ENCODE data around the gene LRFN5. TPM values are rescaled to one million over a fixed set of nuclear protein-coding genes. Genes with fewer than 3 reads are reported as not detected.
A peak's percentile ranks its signal among the peaks of the same experiment; 100 is the strongest.
"Not testable (repeated sequence)": the region's sequence is repeated elsewhere in the genome, so short reads cannot be mapped to it uniquely, and the experiment has no call there.

LRFN5 gene
- 6.9 TPM for polyA plus RNA-seq (2013, experiment 1 of 2)
- 5.5 TPM for polyA plus RNA-seq (2013, experiment 2 of 2)

GRCh38 chr14:41606532-41607303 lies at the start of gene LRFN5:
Gene LRFN5, plus strand, starts transcription at chr14:41606876.
- H3K4me1 ChIP-seq (ENCODE audit: insufficient read depth, low read length): peaks cover 17% of the 10 kb centered on the region
- under 1% methylated on average over 74 of the region's 76 CpGs for WGBS
- no peaks in the 10 kb centered on the region for H3K36me3 ChIP-seq (ENCODE audit: insufficient read depth, low read length)
- H3K9me3 ChIP-seq (ENCODE audit: insufficient read depth, low read depth, low read length): no peaks in the 10 kb centered on the region
- peak within 1 kb of the TSS; percentile 71 for H3K4me3 ChIP-seq (ENCODE audit: low read length)
- H3K27me3 ChIP-seq (ENCODE audit: insufficient read depth, low read length): peaks cover 85% of the 10 kb centered on the region
- H3K9ac ChIP-seq (ENCODE audit: low read depth, low read length): peak within 1 kb of the TSS; percentile 42
- no peak within 1 kb of the TSS for H3K27ac ChIP-seq (ENCODE audit: low read depth, low read length)

GRCh38 chr14:41558490-41558889 lies 48.2 kb upstream of the LRFN5 start:
- no peak overlapping the region for H3K27ac ChIP-seq (ENCODE audit: low read depth, low read length)

DNA sequence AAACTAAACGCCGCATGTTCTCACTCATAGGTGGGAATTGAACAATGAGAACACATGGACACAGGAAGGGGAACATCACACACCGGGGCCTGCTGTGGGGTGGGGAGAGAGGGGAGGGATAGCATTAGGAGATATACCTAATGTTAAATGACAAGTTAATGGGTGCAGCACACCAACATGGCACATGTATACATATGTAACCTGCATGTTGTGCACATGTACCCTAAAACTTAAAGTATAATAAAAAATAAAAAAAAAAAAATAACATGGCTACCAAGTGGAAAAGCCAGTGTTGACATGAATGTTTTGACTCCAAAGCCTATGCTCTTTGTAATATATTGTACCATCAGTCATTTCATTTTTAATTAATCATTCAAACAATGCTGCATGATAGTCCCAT lies 39.8 kb upstream of the LRFN5 start:
- H3K4me3 ChIP-seq (ENCODE audit: low read length); H3K27ac ChIP-seq (ENCODE audit: low read depth, low read length); H3K27me3 ChIP-seq (ENCODE audit: insufficient read depth, low read length); H3K36me3 ChIP-seq (ENCODE audit: insufficient read depth, low read length); H3K9ac ChIP-seq (ENCODE audit: low read depth, low read length); H3K9me3 ChIP-seq (ENCODE audit: insufficient read depth, low read depth, low read length): not testable (repeated sequence)
- H3K4me1 ChIP-seq (ENCODE audit: insufficient read depth, low read length): peaks cover 13% of the 10 kb centered on the region
- WGBS: 93% methylated on average over 3 of the region's 3 CpGs

More at GRCh38 chr14:41558490-41558889, 48.2 kb upstream of the LRFN5 start:
- Histone ChIP-seq H3K4me3 (ENCODE audit: low read length) (no peak overlapping the region), H3K9me3 (ENCODE audit: insufficient read depth, low read depth, low read length) (no peaks in the 10 kb centered on the region), H3K36me3 (ENCODE audit: insufficient read depth, low read length) (no peaks in the 10 kb centered on the region), H3K9ac (ENCODE audit: low read depth, low read length) (no peak overlapping the region), H3K27me3 (ENCODE audit: insufficient read depth, low read length) (no peaks in the 10 kb centered on the region), H3K4me1 (ENCODE audit: insufficient read depth, low read length) (no peaks in the 10 kb centered on the region; the same call in 1 of the 2 replicates)

DNA sequence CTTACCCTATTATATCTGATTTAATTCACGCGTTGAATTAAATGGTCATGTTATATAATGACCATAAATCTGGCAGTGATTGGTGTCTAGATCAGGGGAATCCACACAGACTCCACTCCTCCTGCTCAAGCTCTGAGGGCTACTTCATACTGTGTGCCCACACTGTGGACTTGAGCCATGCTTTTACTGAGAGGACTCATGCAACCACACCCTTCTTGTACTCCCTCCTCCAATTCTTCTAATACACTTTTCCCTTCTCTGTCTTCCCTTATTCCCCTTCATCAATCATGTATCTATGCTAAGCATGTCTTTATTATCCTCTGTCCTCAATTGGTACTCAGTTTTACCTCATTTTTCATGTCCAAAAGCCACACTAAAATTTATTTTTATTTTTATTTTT lies 37.7 kb upstream of the LRFN5 start:
- Histone ChIP-seq H3K4me1 (ENCODE audit: insufficient read depth, low read length) (peaks cover 13% of the 10 kb centered on the region), H3K36me3 (ENCODE audit: insufficient read depth, low read length) (no peaks in the 10 kb centered on the region), H3K27me3 (ENCODE audit: insufficient read depth, low read length) (no peaks in the 10 kb centered on the region), H3K27ac (ENCODE audit: low read depth, low read length) (no peak overlapping the region), H3K9me3 (ENCODE audit: insufficient read depth, low read depth, low read length) (0 out of 2 replicates have a peak, but pooled peaks cover 6% of the 10 kb centered on the region), H3K9ac (ENCODE audit: low read depth, low read length) (no peak overlapping the region), H3K4me3 (ENCODE audit: low read length) (no peak overlapping the region)
- WGBS: no CpG with 5 or more reads among the region's 2 CpGs

DNA sequence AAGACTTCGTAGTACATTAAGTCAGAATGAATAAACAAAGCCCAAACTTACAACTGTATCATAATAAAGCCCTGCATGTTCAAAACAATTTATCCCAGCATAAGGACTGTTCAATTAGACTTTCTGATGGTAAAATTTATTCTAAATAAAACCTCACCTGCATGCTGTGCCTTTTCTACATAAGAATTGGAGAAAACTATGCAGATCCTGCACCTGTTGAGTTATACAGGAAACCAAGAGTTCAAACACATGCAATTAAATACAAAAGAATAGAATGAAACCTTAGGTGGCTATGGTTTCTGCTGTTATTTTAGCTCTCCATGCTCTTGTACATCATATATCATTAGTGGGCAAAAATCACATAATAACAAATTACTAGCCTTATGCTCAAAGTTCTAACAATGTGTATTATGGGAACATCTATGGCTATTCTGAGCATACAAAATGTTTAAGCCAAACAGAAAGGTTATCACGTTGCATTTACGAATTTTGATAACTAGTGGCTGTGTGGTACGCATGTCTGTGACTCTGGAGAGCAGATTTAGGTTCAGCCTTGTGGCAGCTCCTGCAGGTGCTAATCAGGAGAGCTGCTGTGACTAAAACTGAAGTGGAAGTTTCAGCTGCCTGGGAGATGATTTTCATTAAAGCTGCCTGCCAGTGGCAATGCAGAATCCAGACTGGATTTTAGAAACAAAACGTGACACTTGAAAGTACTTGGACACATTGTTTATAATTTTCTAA lies 36.1 kb upstream of the LRFN5 start:
- Histone ChIP-seq H3K36me3 (ENCODE audit: insufficient read depth, low read length) (no peaks in the 10 kb centered on the region), H3K9me3 (ENCODE audit: insufficient read depth, low read depth, low read length) (0 out of 2 replicates have a peak, but pooled peaks cover 6% of the 10 kb centered on the region), H3K9ac (ENCODE audit: low read depth, low read length) (no peak overlapping the region), H3K27me3 (ENCODE audit: insufficient read depth, low read length) (no peaks in the 10 kb centered on the region), H3K27ac (ENCODE audit: low read depth, low read length) (peak overlapping the region; percentile 69; the same call in 1 of the 2 replicates), H3K4me3 (ENCODE audit: low read length) (no peak overlapping the region), H3K4me1 (ENCODE audit: insufficient read depth, low read length) (peaks cover 13% of the 10 kb centered on the region)
- 79% methylated on average over 5 of the region's 5 CpGs for WGBS

DNA sequence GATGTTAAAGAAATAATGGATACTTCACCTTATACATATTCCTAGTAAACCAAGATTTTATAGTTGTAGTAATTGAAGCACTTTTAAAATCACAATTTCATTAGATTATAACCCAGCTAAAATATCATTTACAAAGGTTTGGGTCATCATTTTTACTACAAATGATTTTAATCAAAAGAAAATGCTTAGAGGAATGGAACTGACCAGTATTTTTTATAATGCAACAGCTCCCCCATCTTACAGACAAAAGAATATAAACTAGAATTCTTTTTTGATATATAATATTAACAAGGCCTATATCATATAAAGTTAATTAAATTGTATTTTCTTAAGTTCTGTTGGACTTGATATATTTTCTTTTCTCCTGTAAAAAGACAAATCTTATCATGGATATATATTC lies 20.4 kb upstream of the LRFN5 start:
- no peaks in the 10 kb centered on the region for H3K27me3 ChIP-seq (ENCODE audit: insufficient read depth, low read length)
- no peaks in the 10 kb centered on the region for H3K4me1 ChIP-seq (ENCODE audit: insufficient read depth, low read length)
- H3K9ac ChIP-seq (ENCODE audit: low read depth, low read length): no peak overlapping the region
- H3K27ac ChIP-seq (ENCODE audit: low read depth, low read length): no peak overlapping the region
- no peaks in the 10 kb centered on the region for H3K36me3 ChIP-seq (ENCODE audit: insufficient read depth, low read length)
- no peak overlapping the region for H3K4me3 ChIP-seq (ENCODE audit: low read length)
- no peaks in the 10 kb centered on the region for H3K9me3 ChIP-seq (ENCODE audit: insufficient read depth, low read depth, low read length)

DNA sequence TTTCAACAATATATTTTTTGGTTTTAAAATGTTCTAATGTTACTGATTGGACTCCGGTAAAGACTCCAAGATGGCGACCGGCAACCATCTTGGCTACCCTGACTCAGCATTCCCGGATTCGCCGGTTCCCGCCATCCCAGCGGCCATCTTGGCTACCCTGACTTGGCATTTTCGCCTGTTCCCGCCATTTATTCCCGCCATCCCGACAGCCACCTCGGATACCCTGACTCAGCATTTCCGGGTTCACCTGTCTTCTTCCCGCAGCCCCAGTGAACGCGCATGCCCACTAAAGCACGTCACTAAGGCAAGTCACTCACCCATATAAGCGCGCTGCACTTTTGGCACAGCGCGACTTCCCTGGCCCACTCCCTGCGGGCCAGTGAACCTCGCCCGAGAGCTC lies 9.0 kb upstream of the LRFN5 start:
- H3K4me3 ChIP-seq (ENCODE audit: low read length): no peak overlapping the region
- H3K9me3 ChIP-seq (ENCODE audit: insufficient read depth, low read depth, low read length): no peaks in the 10 kb centered on the region
- peaks cover 1% of the 10 kb centered on the region; the same call in 1 of the 2 replicates for H3K27me3 ChIP-seq (ENCODE audit: insufficient read depth, low read length)
- 95% methylated on average over 24 of the region's 25 CpGs for WGBS
- no peaks in the 10 kb centered on the region for H3K36me3 ChIP-seq (ENCODE audit: insufficient read depth, low read length)
- no peak overlapping the region for H3K27ac ChIP-seq (ENCODE audit: low read depth, low read length)
- peaks cover 25% of the 10 kb centered on the region for H3K4me1 ChIP-seq (ENCODE audit: insufficient read depth, low read length)
- H3K9ac ChIP-seq (ENCODE audit: low read depth, low read length): no peak overlapping the region

DNA sequence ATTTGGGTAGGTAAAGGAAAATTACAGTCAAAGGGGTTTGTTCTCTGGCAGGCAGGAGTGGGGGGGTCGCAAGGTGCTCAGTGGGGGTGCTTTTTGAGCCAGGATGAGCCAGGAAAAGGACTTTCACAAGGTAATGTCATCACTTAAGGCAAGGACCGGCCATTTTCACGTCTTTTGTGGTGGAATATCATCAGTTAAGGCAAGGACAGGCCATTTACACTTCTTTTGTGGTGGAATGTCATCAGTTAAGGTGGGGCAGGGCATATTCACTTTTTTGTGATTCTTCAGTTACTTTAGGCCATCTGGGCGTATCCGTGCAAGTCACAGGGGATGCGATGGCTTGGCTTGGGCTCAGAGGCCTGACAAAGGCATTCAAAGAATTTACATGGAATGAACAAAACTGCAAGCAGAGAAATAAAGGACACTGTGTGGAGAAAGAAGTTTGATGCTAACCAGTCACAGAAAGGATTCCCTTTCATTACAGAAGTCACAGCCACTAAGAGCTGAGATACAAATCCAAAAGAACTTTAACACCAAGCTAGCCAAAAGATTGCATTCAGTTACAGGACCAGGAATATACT lies 6.8 kb upstream of the LRFN5 start:
- WGBS: 10% methylated on average over 6 of the region's 6 CpGs
- Histone ChIP-seq H3K9ac (ENCODE audit: low read depth, low read length) (peak overlapping the region; percentile 69), H3K27ac (ENCODE audit: low read depth, low read length) (peak overlapping the region; percentile 93), H3K4me1 (ENCODE audit: insufficient read depth, low read length) (peaks cover 30% of the 10 kb centered on the region), H3K4me3 (ENCODE audit: low read length) (peak overlapping the region; percentile 29; the same call in 1 of the 2 replicates), H3K27me3 (ENCODE audit: insufficient read depth, low read length) (peaks cover 22% of the 10 kb centered on the region)
- not testable (repeated sequence) for H3K36me3 ChIP-seq (ENCODE audit: insufficient read depth, low read length); H3K9me3 ChIP-seq (ENCODE audit: insufficient read depth, low read depth, low read length)

DNA sequence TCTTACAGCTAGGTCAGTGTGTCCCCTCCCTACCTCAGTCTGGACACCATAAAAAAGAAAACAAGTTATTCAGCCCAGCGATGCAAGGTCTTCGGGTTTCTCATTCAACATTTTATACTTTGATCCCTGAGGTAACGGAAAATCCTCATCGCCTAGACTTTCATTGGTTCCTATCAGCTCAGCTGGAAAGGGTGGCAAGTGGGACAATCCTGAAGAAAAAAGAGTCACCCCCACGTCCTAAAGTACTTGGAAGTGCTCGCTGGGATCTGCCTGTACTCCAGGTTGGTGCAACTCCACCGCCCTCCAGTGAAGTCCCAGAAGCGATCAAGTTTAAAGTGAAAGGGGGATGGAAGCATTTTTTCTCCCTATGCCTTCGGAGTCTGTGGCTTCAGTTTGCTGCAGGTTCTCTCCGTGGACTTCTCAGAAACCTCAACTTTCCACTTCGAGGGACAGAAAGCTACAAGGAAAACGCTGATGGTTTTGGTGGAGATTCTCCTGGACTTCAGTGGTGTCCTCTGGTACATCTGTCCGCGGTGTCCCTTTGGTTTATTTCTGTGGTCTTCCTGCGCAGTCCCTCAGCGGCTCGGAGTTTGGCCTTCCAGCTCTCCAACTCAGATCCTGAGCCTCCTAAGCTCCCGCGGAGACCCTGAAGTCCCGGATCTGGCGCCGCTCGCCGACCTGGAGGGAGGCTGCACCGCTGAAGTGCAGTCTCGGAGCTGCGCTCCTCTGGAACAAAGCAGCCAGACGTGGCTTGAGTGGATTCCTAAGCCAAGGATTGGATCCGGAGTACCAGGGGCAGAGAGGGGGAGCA lies 1.8 kb upstream of the LRFN5 start:
- no peaks in the 10 kb centered on the region for H3K36me3 ChIP-seq (ENCODE audit: insufficient read depth, low read length)
- H3K9ac ChIP-seq (ENCODE audit: low read depth, low read length): peak overlapping the region; percentile 42
- peak overlapping the region; percentile 26; the same call in 1 of the 2 replicates for H3K27ac ChIP-seq (ENCODE audit: low read depth, low read length)
- H3K4me1 ChIP-seq (ENCODE audit: insufficient read depth, low read length): peaks cover 20% of the 10 kb centered on the region
- H3K27me3 ChIP-seq (ENCODE audit: insufficient read depth, low read length): peaks cover 67% of the 10 kb centered on the region
- under 1% methylated on average over 29 of the region's 29 CpGs for WGBS
- H3K9me3 ChIP-seq (ENCODE audit: insufficient read depth, low read depth, low read length): no peaks in the 10 kb centered on the region
- peak overlapping the region; percentile 71 for H3K4me3 ChIP-seq (ENCODE audit: low read length)

GRCh38 chr14:41605550-41606281 lies 960 bp upstream of the LRFN5 start:
- no peaks in the 10 kb centered on the region for H3K9me3 ChIP-seq (ENCODE audit: insufficient read depth, low read depth, low read length)
- H3K4me1 ChIP-seq (ENCODE audit: insufficient read depth, low read length): peaks cover 19% of the 10 kb centered on the region
- H3K4me3 ChIP-seq (ENCODE audit: low read length): peak overlapping the region; percentile 71
- H3K36me3 ChIP-seq (ENCODE audit: insufficient read depth, low read length): no peaks in the 10 kb centered on the region
- WGBS: under 1% methylated on average over 23 of the region's 23 CpGs
- peaks cover 75% of the 10 kb centered on the region for H3K27me3 ChIP-seq (ENCODE audit: insufficient read depth, low read length)
- H3K9ac ChIP-seq (ENCODE audit: low read depth, low read length): peak overlapping the region; percentile 42
- 0 out of 2 replicates have a peak overlapping the region, but pooled peaks have one; percentile 0 for H3K27ac ChIP-seq (ENCODE audit: low read depth, low read length)

Data from HUES64 (cell line).